ENCODE measurements around the gene WASHC3.
"Not testable (repeated sequence)": the region's sequence is repeated elsewhere in the genome, so short reads cannot be mapped to it uniquely, and the experiment has no call there.

WASHC3 gene, protein sequence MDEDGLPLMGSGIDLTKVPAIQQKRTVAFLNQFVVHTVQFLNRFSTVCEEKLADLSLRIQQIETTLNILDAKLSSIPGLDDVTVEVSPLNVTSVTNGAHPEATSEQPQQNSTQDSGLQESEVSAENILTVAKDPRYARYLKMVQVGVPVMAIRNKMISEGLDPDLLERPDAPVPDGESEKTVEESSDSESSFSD

DNA sequence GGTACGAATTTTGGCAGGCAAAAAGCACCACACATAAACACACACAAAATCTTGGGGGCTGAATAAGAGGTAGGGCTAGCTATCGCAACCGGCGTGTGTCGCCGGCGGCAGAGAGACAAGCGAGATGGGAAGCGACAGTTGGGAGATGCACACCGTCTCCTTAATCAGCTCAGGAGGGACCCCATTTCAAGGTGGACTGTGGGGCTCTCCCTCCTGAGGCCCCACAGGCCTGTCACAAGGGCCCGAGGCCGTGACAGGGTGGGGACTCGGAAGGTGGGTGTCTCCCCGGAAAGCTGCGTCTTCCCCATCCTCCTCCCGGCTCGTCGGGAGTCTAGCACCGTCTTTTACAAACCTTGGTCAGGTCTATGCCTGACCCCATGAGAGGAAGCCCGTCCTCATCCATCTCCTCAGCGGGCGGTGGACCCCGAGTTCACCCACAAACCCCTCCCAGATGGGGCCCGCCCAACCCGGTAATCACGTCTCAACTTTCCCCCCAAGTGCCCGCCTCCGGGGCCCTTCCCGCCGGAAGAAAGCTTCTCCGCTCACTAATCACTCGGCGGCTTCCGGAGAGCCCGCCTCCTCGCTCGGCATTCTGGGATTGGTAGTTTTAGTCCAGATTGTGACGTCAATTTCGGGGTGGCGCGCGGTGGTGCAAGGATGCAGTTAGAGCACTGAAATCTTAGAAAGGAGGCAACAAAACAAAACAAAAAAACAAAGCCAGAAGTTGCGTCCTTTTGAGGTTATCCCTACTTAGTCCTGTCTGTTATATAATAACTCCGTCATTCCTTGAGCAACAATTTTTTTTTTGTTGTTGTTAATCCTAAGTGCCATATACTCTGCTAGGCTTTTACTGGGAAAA lies at the start of gene WASHC3:
TSS of gene WASHC3 (minus strand) at position 432 of the 859 bp plus-strand sequence. CDS start at position 403, 29 bp downstream.
- DNase-seq (ENCODE audit: low read depth in 2 of 2) = peak; percentile 87 to 93

DNA sequence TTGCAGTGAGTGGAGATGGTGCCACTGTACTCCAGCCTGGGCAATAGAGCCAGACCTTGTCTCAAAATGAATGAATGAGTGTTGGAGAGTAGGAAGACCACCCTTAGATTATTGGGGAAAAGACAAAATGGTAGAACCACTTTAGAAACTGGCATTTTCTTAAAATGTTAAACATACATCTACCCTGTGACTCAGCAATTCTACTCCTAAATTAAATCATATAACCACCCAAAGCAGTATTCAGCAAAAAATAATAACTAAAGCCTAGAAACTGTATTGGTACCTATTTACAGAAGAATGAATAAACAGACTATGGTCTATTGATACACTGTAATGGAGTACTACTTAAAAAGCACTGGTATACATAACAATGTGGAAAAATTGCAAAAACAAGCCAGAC lies 49.0 kb upstream of the WASHC3 start:
- no peak for DNase-seq (ENCODE audit: low read depth in 2 of 2)

DNA sequence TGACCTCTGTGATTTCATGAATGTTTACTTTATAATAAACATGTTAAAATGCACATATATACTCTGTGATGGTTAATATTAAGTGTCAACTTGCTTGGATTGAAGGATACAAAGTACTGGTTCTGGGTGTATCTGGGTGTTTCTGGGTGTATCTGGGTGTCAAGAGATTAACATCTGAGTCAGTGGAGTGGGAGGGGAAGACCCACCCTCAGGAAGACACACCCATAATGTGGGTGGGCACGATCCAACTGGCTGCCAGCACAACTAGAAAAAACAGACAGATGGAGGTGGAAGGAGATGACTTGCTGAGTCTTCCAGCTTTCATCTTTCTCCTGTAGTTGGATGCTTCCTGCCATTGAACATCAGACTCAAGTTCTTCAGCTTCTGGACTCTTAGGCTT lies 46.2 kb upstream of the WASHC3 start:
- no peak for DNase-seq (ENCODE audit: low read depth in 2 of 2)

DNA sequence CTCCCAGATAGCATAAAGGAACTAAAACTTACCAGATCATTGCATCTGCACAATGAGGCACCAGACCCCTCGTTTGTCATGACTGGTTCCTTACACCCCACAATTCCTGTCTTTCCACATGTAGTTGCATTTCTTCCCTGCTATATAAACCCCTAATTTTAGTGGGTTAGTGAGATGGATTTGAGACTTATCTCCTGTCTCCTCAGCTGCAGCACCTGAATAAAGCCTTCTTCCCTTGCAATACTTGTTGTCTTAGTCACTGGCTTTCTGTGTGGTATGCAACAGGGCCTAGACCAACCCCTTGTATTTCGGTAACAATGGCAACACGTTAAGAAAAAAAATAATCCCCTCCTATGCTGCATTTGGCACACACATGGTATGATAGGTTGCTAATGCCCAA lies 45.1 kb upstream of the WASHC3 start:
- DNase-seq (ENCODE audit: low read depth in 2 of 2) = no peak

DNA sequence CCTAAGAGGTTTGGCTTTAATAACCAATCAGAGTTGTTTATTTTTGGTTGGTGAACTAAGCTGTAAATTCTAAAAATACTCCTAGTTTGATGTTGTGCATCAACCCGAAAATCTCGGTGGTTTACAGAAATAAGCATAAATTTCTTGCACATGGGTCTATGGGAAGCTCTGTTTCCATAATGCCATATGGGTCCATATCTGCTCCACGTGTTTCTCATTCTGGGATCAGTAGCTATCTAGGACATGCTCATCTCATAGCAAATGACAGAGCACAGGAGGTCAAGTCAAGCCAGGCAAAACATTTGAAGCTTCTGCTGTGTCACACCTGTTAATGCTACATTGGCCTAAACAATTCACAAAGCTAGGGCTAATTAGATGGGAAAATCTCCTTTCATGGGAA lies 35.1 kb upstream of the WASHC3 start:
- no peak for DNase-seq (ENCODE audit: low read depth in 2 of 2)

DNA sequence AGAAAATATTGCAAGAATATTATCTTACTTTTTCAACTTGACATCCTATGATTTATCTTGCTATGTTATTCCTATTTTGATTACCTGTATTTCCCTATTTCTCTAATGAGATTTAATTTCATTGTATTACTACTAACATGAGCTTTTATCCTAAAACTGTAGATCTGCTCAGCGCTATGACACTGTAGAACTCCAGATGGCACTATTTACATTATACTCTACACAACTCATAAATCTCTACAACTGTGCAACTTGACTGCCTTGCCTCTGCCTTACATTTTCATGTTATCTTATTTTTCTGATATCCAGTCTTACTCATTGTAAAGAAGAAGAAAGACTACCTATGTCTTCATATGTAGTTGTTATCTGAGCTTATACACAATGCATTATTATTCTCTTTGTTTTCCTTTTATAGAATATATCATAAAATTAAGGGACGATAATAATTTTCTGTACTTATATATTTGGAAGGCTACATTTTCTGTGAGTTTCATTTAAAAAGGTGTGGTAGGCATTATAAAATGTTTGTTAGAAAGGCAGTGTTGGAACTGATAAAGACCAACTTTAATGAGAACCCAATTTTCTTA lies 34.0 kb upstream of the WASHC3 start:
- no peak for DNase-seq (ENCODE audit: low read depth in 2 of 2)

DNA sequence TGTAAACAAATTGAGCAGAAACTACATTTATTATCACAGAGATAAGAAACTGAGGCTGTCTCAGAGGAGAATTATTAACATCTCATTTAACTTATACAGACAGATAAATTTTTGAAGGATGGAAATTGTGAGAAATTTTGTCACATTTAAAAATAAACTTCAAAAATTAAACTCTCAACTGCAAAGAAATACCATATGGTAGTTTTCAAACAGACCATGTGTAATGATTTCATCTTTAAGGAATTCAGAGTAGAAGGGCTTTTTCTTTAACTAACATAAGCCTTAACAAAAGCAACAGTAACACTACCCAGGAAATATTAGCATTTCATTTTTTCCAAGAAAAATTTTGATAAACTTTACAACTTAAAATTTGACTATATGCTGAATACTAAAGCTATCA lies 31.5 kb upstream of the WASHC3 start:
- DNase-seq (ENCODE audit: low read depth in 2 of 2) = no peak

DNA sequence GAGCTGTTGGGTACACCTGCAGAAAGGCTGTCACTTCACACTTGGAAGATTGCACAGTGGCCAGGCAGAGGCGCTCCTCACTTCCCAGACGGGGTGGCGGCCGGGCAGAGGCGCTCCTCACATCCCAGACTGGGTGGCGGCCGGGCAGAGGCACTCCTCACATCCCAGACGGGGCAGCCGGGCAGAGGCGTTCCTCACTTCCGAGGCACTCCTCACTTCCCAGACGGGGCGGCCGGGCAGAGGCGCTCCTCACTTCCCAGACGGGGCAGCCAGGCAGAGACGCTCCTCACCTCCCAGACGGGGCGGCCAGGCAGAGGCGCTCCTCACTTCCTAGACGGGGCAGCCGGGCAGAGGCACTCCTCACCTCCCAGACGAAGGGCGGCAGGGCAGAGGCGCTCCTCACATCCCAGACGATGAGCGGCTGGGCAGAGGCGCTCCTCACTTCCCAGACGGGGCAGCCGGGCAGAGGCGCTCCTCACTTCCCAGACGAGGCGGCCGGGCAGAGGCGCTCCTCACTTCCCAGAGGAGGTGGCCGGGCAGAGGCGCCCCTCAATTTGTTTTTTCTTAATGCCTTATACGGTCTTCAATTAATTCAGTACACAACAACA lies 27.5 kb upstream of the WASHC3 start:
- DNase-seq (ENCODE audit: low read depth in 2 of 2) = not testable (repeated sequence)

DNA sequence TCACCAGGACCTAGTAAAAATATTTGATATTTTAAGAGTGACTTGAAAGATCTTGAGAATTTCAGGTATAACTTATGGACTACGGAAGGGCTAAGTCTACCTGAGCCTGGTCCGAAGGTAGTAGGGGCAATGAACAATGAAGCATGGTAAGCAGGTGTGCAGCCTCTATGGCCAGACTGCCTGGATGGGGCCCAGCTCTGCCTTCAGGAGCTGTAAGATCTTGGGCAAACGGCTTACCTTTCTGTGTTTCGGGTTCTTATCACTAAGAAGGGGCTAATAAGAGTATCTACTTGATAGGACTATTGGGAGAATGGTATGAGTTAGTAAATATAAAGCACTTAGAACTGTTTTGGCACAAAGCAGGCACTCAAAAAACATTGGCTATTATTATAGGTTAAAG lies 19.1 kb upstream of the WASHC3 start:
- DNase-seq (ENCODE audit: low read depth in 2 of 2) = no peak

DNA sequence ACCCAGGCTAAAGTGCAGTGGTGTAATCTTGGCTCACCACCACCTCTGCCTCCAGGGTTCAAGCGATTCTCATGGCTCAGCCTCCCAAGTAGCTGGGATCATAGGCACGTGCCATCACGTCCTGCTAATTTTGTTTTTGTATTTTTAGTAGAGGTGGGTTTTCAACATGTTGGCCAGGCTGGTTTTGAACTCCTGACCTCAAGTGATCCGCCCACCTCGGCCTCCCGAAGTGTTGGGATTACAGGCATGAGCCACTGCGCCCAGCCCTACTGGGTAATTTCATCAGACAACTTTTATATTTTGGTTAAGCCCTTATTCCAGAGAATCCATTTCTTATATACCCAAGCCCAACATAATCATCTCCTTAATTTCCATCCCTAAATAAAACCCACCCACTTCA lies 10.3 kb upstream of the WASHC3 start:
- not testable (repeated sequence) for DNase-seq (ENCODE audit: low read depth in 2 of 2)

DNA sequence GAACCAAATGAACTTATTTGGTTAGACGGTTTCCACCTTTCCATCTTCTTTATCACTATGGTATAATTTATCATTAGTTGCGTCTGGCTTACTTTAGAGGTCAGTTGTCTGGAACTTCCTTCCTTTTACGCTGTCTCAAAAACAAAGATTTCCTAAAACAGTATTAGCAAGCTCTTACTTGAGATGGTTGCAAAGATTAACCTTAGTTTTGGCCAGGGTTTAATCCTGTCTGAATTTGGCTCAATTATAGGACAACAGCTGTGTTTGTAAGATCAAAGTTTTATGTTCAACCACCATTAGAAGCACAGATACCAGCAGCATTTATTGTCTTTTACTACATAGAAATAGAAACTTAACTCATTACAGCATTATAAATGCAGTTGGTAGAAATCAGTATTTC lies 7.9 kb upstream of the WASHC3 start:
- DNase-seq (ENCODE audit: low read depth in 2 of 2) = no peak

DNA sequence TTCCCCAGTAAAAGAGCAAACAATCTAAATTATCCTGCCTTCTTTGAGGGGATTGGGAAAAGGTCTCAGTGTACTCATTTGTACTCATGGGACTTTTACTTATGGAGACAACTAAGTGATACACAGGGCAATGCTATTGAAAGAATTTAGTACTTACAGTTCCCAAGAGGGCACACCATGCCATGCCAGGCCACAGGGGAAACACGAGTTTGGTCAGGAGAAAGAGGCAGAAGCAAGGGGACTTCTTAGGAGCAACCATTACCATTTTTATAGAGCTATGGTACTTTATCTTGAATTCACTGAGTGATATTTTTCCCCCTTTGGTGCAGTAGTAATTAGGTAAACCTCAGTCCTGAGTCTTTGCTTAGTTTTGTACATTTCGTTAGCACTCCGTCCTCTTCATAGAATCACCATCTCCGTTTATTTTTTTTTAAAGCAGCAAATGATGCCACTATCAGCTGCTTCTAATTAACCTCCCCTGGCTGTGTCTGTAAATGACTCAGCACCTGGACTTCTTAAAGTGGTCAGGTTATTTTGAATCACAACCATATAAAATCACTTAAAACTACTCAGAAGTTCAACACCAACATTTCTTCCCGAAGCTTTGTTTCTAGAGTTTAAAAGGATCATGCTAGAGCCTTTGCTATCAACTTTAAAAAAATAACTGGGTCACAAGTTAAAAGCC lies 5.9 kb upstream of the WASHC3 start:
- no peak for DNase-seq (ENCODE audit: low read depth in 2 of 2)

DNA sequence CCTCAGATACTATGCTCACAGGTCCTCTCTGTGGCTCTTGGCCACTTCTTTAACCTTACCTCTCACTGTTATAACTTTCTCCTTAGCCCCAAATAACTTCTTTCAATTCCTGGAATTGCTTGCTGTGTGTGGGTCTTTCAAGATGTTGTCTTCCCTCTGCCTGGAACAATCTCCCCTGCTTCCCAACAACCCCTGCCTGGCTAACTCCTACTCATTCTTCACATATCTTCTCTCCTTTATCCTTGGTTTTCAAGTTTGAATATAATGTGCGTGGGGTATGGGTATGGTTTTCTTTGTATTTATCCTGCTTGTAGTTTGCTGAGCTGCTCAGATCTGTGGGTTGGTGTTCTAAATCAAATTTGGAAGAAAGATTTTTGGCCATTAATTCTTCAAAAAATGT lies 2.7 kb upstream of the WASHC3 start:
- no peak for DNase-seq (ENCODE audit: low read depth in 2 of 2)

DNA sequence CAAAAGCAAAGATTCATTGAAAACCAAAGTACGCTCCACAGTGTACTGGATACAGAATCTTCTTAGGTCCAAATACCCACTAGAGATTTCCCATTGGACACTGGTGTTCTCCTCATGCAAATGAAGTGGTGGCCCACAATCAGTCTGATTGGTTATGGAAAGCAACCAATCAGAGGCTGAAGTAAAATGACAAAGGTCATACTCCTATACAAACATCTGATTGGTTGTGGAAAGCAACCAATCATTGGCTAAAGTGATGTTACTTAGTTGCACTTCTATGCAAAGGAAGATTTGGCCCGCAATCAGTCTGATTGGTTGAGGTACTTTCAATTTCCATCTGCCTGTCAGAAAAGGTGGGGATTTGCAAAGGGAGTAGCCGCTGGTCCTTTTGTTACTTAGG lies 1.3 kb upstream of the WASHC3 start:
- DNase-seq (ENCODE audit: low read depth in 2 of 2) = no peak

DNA sequence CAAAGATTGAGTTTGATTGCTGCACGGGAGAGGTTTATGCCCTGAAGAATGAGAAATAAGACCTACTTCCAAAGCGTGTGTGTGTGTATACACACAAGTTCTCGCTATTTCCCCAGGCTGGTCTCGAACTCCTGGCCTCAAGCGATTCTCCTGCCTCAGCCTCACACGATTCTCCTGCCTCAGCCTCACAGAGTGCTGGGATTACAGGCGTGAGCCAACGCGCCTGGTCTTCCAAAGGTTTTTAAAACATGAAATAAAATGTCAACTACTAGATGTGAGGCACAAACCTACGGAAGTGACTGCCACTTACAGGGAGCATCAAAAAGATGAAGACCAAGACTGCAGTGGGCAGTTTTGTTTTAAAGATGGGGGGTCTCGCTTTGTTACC lies 622 bp upstream of the WASHC3 start:
- DNase-seq (ENCODE audit: low read depth in 2 of 2) = no peak

DNA sequence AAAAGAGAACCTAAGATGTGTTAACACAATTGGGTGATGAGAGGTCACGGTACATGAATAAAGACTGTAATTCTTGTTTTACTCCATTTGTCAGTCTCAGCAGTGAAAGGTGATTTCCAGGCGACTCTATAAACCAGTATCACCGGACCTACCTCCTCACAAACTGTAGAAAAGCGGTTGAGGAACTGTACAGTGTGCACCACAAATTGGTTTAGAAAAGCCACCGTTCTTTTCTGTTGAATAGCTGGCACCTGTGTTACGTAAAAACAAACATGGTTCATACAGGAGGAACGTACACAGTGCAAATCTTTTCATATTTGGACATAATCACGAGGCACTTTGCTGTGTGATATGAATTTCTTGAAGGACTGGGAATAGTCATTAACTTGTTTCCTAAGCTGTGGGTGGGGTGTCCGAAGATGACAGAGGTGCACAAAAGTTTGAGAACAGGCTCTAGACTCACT lies 663 bp downstream of the WASHC3 start:
- DNase-seq (ENCODE audit: low read depth in 2 of 2) = no peak

DNA sequence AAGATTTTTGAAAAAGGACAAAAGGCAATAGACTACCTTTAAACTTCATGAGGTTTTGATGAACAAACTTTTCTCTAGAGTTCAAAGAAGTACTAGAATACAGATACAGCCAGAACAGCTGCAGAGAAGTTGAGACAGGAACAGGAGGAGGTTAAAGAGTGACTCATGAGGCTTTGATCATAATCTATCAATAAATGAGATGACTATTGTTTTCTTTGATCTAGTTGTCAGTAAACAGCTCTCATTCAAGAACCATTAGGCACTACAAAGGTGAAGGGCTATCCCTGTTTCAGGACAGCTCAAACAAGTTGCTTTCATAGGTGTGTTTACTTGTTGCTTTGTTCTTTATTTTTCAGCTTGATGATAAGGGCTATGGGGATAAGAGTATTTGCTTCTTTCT lies 2.4 kb downstream of the WASHC3 start:
- no peak for DNase-seq (ENCODE audit: low read depth in 2 of 2)

DNA sequence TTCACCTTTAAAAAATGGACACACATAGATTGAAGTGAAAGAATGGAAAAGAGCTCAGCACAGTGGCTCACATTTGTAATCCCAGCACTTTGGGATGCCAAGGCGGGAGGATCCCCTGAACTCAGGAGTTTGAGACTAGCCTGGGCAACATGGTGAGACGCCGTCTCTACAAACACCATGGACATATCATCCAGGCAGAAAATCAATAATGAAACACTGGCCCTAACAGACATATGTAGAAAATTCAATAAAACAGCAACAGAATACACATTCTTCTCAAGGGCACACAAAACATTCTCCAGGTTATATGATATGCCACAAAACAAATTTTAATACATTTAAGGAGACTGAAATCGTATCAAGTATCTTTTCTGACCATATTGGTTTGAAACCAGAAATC lies 7.4 kb downstream of the WASHC3 start:
- no peak for DNase-seq (ENCODE audit: low read depth in 2 of 2)

DNA sequence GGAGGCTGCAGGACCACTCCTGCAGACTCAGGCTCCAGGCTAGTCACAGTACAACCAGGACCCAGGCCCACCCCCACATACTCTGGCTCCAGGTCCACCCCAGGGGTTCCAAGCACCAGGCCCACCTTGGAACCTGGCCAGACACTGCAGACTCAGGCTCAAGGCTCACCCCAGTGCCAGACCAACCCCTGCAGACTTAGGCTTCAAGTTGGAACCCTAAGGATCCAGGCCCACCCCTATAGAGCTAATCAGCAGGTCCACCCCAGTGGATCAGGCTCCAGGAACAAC lies 8.8 kb downstream of the WASHC3 start:
- DNase-seq (ENCODE audit: low read depth in 2 of 2) = no peak

DNA sequence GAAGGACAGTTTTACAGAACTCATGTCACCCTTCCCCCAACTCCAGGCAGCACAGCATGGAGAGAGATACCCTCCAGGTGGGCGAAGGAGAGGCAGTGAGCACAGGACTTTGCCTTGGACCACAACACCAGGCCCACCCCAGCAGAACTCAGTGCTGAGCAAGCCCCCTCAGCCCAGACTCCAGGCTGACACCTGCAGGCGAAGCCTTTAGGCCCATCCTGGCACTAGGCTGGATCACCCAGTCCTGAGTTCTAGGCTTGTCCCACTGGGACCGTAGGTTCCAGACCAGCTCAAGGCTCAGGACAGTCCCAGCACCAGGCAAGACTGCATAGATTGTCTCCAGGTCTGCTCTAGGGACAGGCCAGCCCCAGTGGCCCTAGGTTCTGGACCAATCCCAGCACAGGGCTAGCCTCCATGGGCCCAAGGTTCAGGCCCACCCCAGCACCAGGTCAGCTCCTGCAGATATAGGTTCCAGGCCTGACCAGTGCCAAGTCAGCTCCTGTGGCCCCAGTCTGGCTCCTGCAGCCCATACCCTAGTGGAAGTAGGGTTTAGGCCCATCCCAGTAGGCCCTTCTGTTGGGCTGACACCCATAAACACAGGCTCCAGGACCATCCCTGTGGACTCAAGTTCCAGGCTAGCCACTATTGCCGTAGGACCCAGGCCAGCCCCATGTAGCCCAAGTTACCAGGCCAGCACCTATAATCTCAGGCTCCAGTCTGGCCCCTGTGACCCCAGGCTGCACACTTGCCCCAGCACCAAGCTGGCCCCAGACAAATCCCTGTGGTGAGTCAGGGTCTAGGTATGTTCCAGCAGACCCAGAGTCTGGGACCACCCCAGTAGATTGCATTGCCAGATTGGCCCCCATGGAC lies 9.4 kb downstream of the WASHC3 start:
- DNase-seq (ENCODE audit: low read depth in 2 of 2) = no peak

DNA sequence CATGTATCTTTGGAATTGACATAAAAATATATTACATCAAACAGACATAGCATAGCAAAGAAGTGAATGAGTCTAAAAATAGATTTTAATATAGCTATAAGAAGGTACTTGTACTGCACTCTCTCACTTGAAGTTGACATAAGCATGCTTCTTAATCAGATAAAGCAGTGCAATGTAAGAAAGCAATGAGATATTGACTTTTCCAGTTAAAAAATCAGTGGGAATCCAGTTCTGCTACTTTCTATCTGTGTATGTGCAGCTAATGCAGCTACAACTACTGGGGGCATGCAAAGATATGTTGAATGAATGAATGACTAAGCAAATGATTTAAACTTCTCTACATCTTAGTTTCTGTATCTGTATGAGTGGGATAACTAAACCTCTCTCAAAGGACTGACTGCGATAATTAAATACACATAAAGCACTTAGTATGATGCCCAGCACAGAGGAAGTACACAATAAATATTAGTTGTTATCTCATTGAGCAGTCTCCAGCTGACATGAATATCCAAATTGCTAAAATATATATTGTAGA lies 10.3 kb downstream of the WASHC3 start:
- DNase-seq (ENCODE audit: low read depth in 2 of 2) = no peak

Data from stimulated activated CD4-positive, alpha-beta T cell treated with anti-CD3 and anti-CD28 coated beads, Interleukin-15, amount 100 ng/mL, for 48 hours (primary cell).